ENCODE data around the gene GSN.

- TF ChIP-seq CTCF (conservative IDR thresholded peaks at IDR 0.05; ENCODE audit: low read length) (no peak), EZH2phosphoT487 (IDR thresholded peaks at IDR 0.05; ENCODE audit: borderline replicate concordance) (no peak)
Measured at GRCh38 chr9:121359351-121360294, 91.7 kb downstream of the GSN start.
